Right lobe of liver (tissue), 6 donors: ENCODE data around the gene RABEP2. TPM values are rescaled to one million over a fixed set of nuclear protein-coding genes. Genes with fewer than 3 reads are reported as not detected.
"Not testable (repeated sequence)": the region's sequence is repeated elsewhere in the genome, so short reads cannot be mapped to it uniquely, and the experiment has no call there.

Source experiments
- ATAC-seq, 4 donors: fragments of 200-7000 bp; cut with Tn5 transposase; one replicate each; pipeline ENCODE4 v1.9.1; 2020; ENCODE audit warnings: mild to moderate bottlenecking in 4 of 4, moderate library complexity in 4 of 4
- DNase-seq, 3 donors: peaks; one replicate each; pipeline ENCODE4 v3.0.0-alpha.2; 2020
- H3K27ac ChIP-seq, 3 donors: fragments of 200-600 bp; one replicate each; pipeline ENCODE4 v1.8.0; 2022
- H3K27me3 ChIP-seq, 2 donors: fragments of 200-600 bp; one replicate each; pipeline ENCODE4 v1.8.0; 2022
- H3K36me3 ChIP-seq, 4 donors: fragments of 200-600 bp; sonication (generic) in 1 of 4; one replicate each; pipeline versions ENCODE4 v1.5.1 to v1.8.0; 2017 to 2022; ENCODE audit warnings: control low read depth in 1 of 4
- H3K4me1 ChIP-seq, 4 donors: fragments of 200-600 bp; sonication (generic) in 1 of 4; one replicate each; pipeline versions ENCODE4 v1.5.1 to v1.8.0; 2017 to 2022; ENCODE audit warnings: control low read depth in 1 of 4
- H3K4me3 ChIP-seq, 3 donors: fragments of 200-600 bp; one replicate each; pipeline ENCODE4 v1.8.0; 2022
- H3K9me3 ChIP-seq, 4 donors: fragments of 200-600 bp; sonication (generic) in 1 of 4; one replicate each; pipeline versions ENCODE4 v1.5.1 to v1.8.0; 2017 to 2022; ENCODE audit warnings: control low read depth in 1 of 4
- POLR2A ChIP-seq: fragments of 450-650 bp; IDR thresholded peaks from one replicate; pipeline ENCODE4 v1.6.1; 2017; ENCODE audit warnings: antibody characterized with exemption, mild to moderate bottlenecking
- WGBS: methylation state at CpG from one replicate; pipeline ENCODE4 v1.1.6; 2018; ENCODE audit warnings: low coverage, low lambda C conversion rate; ENCODE audit not compliant: insufficient coverage; ENCODE audit errors: missing lambda C conversion rate; 5-methylcytosine and 5-hydroxymethylcytosine counted together
- intact Hi-C, 2 donors: fragments of 100-400 bp; cut with DNase I; formaldehyde crosslinking; loops; one replicate each; pipeline versions ENCODE4 v1.11.2 to v1.14.1; 2022
- total RNA-seq, 6 experiments: library from RNA; depleted of rRNA in 2 of 6; stranded (reverse); fragments of >200 nt in 2 of 6; fragmentation: NEBNext Ultra II Directional in 3 of 6; extraction: Animal tissue kit (Norgen Biotek cat#: 25700) in 3 of 6; gene quantifications; one replicate each; pipeline versions ENCODE4 v1.1.0 to v1.2.4, GENCODE V29; 2016 to 2023
- TF ChIP-seq, protein P1 (sequence below), 4 donors: fragments of 200-600 bp in 3 of 4; fragments of 450-650 bp in 1 of 4; IDR thresholded peaks; one replicate each; pipeline versions ENCODE4 v1.5.1 to v1.8.0; 2016 to 2022; ENCODE audit warnings: antibody characterized with exemption in 4 of 4, mild to moderate bottlenecking in 2 of 4
- donor health status: DM: no; HTN: yes; CAD: no.
- donor health status: DM: no; HTN: no; CAD: no.
- donor health status: DM: no; HTN: no; CAD: no.
- donor health status: DM: no; HTN: yes; CAD: no.
- donor health status: DM: no; HTN: yes; CAD: no.

The RABEP2 gene
- total RNA-seq, 6 experiments from 2014 or later: 5.0 to 21.0 (median 9.1) TPM

DNA sequence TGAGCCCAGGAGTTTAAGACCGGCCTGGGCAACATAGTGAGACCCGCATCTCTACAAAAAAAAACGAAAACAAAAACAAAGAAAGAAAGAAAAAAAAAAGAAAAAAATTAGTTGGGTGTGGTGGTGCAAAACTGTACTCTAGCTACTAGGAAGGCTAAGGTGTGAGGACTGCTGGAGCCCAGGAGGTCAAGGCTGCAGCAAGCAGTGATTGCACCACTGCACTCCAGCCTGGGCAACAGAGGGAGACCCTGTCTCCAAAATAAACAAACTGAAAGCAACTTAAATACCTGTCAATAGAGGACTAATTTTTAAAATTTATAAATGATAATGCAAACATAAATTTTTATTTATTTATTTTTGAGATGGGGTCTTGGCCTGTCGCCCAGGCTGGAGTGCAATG is 29.4 kb downstream of the RABEP2 start:
- TF ChIP-seq, protein P1, sequence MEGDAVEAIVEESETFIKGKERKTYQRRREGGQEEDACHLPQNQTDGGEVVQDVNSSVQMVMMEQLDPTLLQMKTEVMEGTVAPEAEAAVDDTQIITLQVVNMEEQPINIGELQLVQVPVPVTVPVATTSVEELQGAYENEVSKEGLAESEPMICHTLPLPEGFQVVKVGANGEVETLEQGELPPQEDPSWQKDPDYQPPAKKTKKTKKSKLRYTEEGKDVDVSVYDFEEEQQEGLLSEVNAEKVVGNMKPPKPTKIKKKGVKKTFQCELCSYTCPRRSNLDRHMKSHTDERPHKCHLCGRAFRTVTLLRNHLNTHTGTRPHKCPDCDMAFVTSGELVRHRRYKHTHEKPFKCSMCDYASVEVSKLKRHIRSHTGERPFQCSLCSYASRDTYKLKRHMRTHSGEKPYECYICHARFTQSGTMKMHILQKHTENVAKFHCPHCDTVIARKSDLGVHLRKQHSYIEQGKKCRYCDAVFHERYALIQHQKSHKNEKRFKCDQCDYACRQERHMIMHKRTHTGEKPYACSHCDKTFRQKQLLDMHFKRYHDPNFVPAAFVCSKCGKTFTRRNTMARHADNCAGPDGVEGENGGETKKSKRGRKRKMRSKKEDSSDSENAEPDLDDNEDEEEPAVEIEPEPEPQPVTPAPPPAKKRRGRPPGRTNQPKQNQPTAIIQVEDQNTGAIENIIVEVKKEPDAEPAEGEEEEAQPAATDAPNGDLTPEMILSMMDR (IDR thresholded peaks at IDR 0.05): no peak
- no peak for TF ChIP-seq POLR2A
- no peaks in the 10 kb centered on the region for H3K36me3 ChIP-seq
- H3K9me3 ChIP-seq: no peaks in the 10 kb centered on the region
- ATAC-seq (no peak), DNase-seq (no peak)
- no peak overlapping the region for H3K4me3 ChIP-seq
- H3K4me1 ChIP-seq: no peaks in the 10 kb centered on the region
- no peak overlapping the region for H3K27ac ChIP-seq
- 79% methylated on average over 4 of the region's 4 CpGs for WGBS
- intact Hi-C loops: no loop called here
- no peaks in the 10 kb centered on the region for H3K27me3 ChIP-seq

DNA sequence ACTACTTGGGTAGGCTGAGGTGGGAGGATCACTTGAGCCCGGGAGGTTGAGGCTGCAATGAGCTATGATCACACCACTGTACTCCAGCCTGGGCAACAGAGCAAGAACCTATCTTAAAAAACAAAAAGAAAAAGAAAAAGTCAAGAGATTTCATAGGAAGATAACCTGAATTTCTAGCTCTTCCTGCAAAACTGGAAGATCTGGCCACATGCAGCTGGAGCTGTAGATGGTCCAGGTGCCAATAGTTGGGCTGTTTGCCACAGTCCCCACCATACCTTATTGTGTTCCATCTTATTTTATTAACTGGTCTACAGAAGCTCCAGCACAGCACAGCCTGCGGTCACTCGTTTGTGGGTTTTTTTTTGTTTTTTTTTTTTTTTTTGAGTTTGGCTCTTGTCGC is 31.7 kb downstream of the RABEP2 start:
- no peak for TF ChIP-seq POLR2A
- TF ChIP-seq, protein P1 (IDR thresholded peaks at IDR 0.05): no peak
- Histone ChIP-seq H3K9me3 (no peaks in the 10 kb centered on the region), H3K4me1 (no peaks in the 10 kb centered on the region), H3K27ac (no peak overlapping the region), H3K27me3 (no peaks in the 10 kb centered on the region), H3K4me3 (no peak overlapping the region), H3K36me3 (no peaks in the 10 kb centered on the region)
- intact Hi-C loops: no loop called here
- no peak for ATAC-seq
- WGBS: 81% methylated on average over 3 of the region's 4 CpGs
- no peak for DNase-seq

DNA sequence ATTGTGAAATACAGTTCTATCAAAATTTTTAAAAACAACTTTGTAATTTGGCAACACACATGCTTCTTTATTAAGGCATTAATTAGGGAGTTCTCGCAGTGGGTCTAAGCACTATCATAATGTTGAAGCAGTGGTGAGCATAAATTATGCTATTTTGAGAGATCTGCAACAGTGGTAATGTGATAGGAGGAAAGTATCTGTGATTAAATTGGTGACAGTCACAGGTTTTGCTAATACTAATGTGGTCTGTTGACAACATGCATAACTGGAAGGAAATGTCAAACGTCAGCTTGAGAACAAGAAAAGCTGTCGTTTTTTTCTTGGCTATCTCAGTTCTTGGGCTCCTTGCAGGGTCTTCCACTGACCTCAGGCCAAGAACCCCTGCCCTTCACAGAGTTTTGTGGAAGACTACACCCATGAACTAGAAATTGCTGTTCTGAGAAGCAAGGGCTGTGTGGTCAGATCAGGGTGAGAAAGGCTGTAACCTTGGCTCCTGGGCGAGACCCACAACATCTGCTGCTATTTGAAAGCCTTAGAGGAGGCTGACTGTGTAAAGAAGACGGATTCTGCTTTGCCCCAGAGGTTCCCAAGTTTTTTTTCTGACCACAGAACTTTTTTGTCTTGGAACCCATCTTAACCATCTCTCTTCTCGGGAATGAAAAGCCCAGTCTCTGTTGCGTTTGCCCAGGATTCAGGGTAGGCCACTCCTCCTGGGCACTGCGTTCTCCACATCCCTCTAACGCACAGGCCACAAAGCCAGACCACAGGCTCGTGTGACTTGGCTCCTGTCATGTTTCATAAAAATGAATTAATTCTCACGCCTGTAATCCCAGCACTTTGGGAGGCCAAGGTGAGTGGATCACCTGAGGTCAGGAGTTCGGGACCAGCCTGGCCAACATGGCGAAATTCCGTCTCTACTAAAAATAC is 32.8 kb downstream of the RABEP2 start:
- no peak for ATAC-seq
- WGBS: 73% methylated on average over 11 of the region's 14 CpGs
- Histone ChIP-seq H3K27ac (no peak overlapping the region), H3K27me3 (no peaks in the 10 kb centered on the region), H3K36me3 (no peaks in the 10 kb centered on the region), H3K4me1 (no peaks in the 10 kb centered on the region), H3K4me3 (no peak overlapping the region), H3K9me3 (no peaks in the 10 kb centered on the region)
- TF ChIP-seq, protein P1 (IDR thresholded peaks at IDR 0.05): no peak
- TF ChIP-seq POLR2A: no peak
- intact Hi-C loops: no loop called here
- DNase-seq: no peak

DNA sequence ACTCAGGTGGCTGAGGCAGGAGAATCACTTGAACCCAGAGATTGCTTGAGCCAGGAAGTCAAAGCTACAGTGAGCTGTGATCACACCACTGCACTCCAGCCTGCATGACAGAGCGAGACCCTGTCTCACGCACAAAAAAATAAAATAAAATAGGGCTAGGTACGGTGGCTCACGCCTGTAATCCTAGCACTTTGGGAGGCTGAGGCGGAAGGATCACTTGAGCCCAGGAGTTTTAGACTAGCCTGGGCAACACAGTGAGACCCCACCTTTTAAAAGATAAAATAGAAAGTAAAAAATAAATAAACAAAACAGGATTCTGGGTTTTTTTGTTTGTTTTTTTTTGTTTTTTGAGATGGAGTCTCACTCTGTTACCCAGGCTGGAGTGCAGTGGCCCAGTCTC is 34.7 kb downstream of the RABEP2 start:
- 98% methylated on average over 5 of the region's 5 CpGs for WGBS
- H3K4me1 ChIP-seq, intact Hi-C loops, H3K4me3 ChIP-seq, H3K27me3 ChIP-seq, H3K36me3 ChIP-seq, H3K9me3 ChIP-seq, DNase-seq, H3K27ac ChIP-seq, ATAC-seq: not testable (repeated sequence)

DNA sequence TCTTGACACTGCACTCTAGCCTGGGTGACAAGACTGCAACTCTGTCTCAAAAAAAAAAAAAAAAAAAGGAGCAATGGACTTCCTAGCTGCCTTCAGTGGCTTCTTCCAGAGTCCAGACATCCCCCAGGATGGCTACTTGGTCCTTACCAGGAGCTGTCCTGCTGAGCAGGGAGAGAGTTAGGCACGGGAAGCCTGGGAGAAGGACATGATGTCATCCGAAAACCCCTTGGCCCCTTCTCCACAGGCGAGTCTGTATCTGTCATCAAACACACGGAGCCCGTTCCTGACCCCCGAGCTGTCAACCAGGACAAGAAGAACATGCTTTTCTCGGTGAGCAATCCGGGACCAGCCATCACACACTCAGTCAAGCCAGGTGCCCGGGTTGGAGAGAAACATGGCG is 38.1 kb downstream of the RABEP2 start:
- no peak for TF ChIP-seq POLR2A
- TF ChIP-seq, protein P1 (IDR thresholded peaks at IDR 0.05): no peak
- Histone ChIP-seq H3K27ac (no peak overlapping the region), H3K4me1 (no peaks in the 10 kb centered on the region), H3K36me3 (no peaks in the 10 kb centered on the region), H3K9me3 (no peaks in the 10 kb centered on the region), H3K27me3 (no peaks in the 10 kb centered on the region), H3K4me3 (no peak overlapping the region)
- WGBS: 60% methylated on average over 7 of the region's 10 CpGs
- intact Hi-C loops: no loop called here
- no peak for DNase-seq
- no peak for ATAC-seq
